Aorta (tissue), 5 donors: Measurements from ENCODE around the gene RSPO3. TPM values are rescaled to one million over a fixed set of nuclear protein-coding genes. Genes with fewer than 3 reads are reported as not detected.

Experiments
- ATAC-seq: fragments of 200-7000 bp; cut with Tn5 transposase; one replicate; pipeline ENCODE4 v1.9.1; 2022; ENCODE audit warnings: moderate library complexity; ENCODE audit not compliant: low FRiP score
- DNase-seq, 2 donors: peaks; one replicate each; pipeline ENCODE4 v3.0.0-alpha.2; 2020
- H3K27ac ChIP-seq, 2 donors: one replicate each; pipeline ENCODE4 v1.5.1; 2013; ENCODE audit warnings: low read length in 2 of 2, mild to moderate bottlenecking in 2 of 2, moderate library complexity in 2 of 2, control low read depth in 1 of 2, inconsistent platforms in 1 of 2, low read depth in 1 of 2
- H3K27me3 ChIP-seq, 2 donors: one replicate each; pipeline ENCODE4 v1.6.1; 2013; ENCODE audit warnings: control low read depth in 1 of 2, low read length in 1 of 2, mild to moderate bottlenecking in 1 of 2, moderate library complexity in 1 of 2; ENCODE audit not compliant: insufficient read depth in 2 of 2, control insufficient read depth in 1 of 2
- H3K36me3 ChIP-seq, 2 donors: one replicate each; pipeline ENCODE4 v1.6.1; 2013; ENCODE audit warnings: control low read depth in 1 of 2, low read length in 1 of 2, mild to moderate bottlenecking in 1 of 2; ENCODE audit not compliant: insufficient read depth in 2 of 2, control insufficient read depth in 1 of 2
- H3K4me1 ChIP-seq, 2 donors: one replicate each; pipeline ENCODE4 v1.6.1; 2013; ENCODE audit warnings: low read length in 2 of 2, control low read depth in 1 of 2, mild to moderate bottlenecking in 1 of 2, moderate library complexity in 1 of 2; ENCODE audit not compliant: insufficient read depth in 2 of 2, control insufficient read depth in 1 of 2
- H3K4me3 ChIP-seq, 2 donors: one replicate each; pipeline ENCODE4 v1.5.1; 2013; ENCODE audit warnings: low read length in 2 of 2, control low read depth in 1 of 2, mild to moderate bottlenecking in 1 of 2
- H3K9me3 ChIP-seq: one replicate; pipeline ENCODE4 v1.6.1; 2013; ENCODE audit warnings: mild to moderate bottlenecking, low read length; ENCODE audit not compliant: control insufficient read depth
- WGBS, 2 donors: extraction: QIAGEN DNeasy Blood & Tissue Kit; methylation state at CpG; one replicate each; pipeline ENCODE4 v1.1.7; 2013; 5-methylcytosine and 5-hydroxymethylcytosine counted together
- intact Hi-C, 2 donors: fragments of 100-400 bp; cut with DNase I; formaldehyde crosslinking; loops; one replicate each; pipeline versions ENCODE4 v1.14.2 to v1.15.0; 2022
- polyA plus RNA-seq, 2 donors: library from polyadenylated mRNA; stranded (reverse); fragments of 200-250 nt; gene quantifications; one replicate each; pipeline ENCODE4 v1.2.3, GENCODE V29; 2013
- total RNA-seq, 2 donors: library from RNA; stranded (reverse); fragmentation: NEBNext Ultra II Directional; extraction: Animal tissue kit (Norgen Biotek cat#: 25700); gene quantifications; one replicate each; pipeline ENCODE4 v1.2.1, GENCODE V29; 2021
- donor health status: healthy with polysubstance abuse.
- donor health status: Bipolar disorder and iron deficiency.
- donor health status: DM: no; HTN: no; CAD: no.
- donor health status: DM: no; HTN: no; CAD: no.
- donor health status: DM: yes; HTN: yes; CAD: no.

The RSPO3 gene
- total and polyA plus RNA-seq, 4 donors, result 0.38 to 12.5 (median 5.2) TPM; not detected in 1

DNA sequence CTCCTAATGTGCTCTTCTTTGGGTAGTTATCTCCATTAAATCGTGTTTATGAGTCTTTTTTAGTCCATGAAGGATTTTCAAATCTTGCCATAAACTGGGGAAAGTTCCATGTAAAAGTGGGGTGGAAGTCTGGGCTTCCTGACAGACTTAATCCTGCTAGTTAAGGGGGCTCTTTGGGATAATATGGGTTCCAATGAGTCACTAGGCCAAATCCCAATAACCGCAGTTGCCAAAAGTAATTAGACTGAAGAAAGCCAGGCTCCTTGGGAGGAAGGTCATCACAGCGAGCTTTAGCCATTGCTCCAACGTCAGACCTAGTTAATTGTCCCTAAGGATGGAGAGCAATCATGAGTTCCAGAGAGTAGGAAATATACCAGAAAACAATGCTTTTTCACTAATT, 10.8 kb downstream of the RSPO3 start:
- WGBS, 2 donors, result 74 to 89% methylated on average over 4 of the region's 4 CpGs
- no peaks in the 10 kb centered on the region for H3K9me3 ChIP-seq
- ATAC-seq (no peak), DNase-seq (no peak)
- H3K27ac ChIP-seq, result no peak overlapping the region
- H3K4me3 ChIP-seq, result no peak overlapping the region
- no peaks in the 10 kb centered on the region for H3K36me3 ChIP-seq
- H3K4me1 ChIP-seq, result no peaks in the 10 kb centered on the region
- H3K27me3 ChIP-seq, result no peaks in the 10 kb centered on the region
- intact Hi-C loops, result loop anchor here in 1 of 2 donors (10.0 kb wide), 1 partner anchor 324 kb away; no protein-coding TSS in a partner anchor

DNA sequence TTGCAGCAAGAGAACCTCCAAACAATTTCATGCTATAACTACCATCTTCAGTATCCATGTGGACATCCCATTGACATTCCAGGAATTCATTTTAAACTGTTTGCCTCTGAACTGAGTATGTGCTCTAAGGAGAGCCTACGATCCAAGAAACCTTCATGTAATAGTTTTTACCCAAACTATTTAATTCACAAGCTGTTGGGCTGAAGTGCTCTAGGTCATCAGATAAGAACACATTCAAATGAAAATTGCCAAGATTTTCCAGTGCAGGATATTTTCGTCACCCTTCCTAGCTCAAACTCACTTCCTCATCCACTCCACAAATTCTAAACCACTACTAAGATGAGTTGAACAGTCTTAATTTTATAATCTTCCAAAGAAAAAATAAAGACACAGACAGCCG, 12.8 kb downstream of the RSPO3 start:
- Histone ChIP-seq H3K36me3 (no peaks in the 10 kb centered on the region), H3K9me3 (no peaks in the 10 kb centered on the region), H3K4me3 (no peak overlapping the region), H3K4me1 (no peaks in the 10 kb centered on the region), H3K27ac (no peak overlapping the region), H3K27me3 (no peaks in the 10 kb centered on the region)
- no peak for DNase-seq
- ATAC-seq, result peak; percentile 45
- intact Hi-C loops, result no loop called here
- 16 to 27% methylated on average over 3 of the region's 3 CpGs for WGBS, 2 donors

DNA sequence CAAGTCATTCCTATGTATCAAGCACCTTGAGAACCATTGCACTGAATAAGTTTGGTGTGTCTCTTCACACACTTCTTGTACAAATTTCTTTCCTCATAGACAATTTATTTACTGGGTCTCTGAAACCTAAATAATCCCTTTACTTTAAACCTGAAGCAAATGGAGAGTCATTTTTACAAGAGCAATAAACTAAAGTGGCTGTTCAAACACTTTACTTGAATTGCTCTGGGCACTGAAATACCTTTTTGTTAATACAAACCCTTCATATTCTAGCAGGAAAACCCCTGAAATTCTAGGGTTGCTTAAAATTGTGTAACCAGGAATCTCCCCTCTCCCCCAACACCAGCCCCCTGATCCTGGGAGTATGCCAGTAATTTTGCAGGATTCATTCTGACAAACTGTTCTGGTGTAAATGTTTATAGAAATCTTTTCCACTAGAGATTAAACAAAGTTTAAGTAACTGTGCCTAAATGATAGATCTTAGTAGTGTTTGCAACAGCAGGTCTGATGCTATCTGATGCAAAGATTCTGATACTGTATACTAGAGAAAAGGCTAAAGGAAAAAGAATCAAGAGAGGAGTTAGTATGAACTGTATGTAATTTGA, 13.4 kb downstream of the RSPO3 start:
- H3K4me1 ChIP-seq, result no peaks in the 10 kb centered on the region
- H3K9me3 ChIP-seq, result no peaks in the 10 kb centered on the region
- no peak for DNase-seq
- ATAC-seq, result no peak
- H3K36me3 ChIP-seq, result no peaks in the 10 kb centered on the region
- H3K27me3 ChIP-seq, result no peaks in the 10 kb centered on the region
- intact Hi-C loops, result no loop called here
- H3K4me3 ChIP-seq, result no peak overlapping the region
- no peak overlapping the region for H3K27ac ChIP-seq

DNA sequence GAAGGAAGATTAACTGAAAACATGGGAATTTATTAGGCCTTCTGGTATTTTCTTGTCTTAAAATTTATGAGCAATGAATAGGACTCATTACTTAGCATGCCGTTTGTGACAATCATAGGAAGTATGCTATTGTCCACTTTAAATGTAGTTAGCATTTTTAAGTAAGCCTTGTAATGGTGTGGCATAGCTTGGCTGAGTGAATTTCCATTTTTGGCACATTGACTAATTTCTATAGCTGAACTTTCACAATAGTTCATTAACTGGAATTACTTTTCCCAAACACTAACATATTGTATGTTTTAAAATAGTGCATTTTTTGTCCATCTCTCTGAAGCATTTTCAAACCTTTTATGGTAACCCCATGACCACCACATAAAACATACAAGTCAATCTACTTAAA, 15.7 kb downstream of the RSPO3 start:
- Histone ChIP-seq H3K4me1 (no peaks in the 10 kb centered on the region), H3K36me3 (no peaks in the 10 kb centered on the region), H3K27ac (no peak overlapping the region), H3K9me3 (no peaks in the 10 kb centered on the region), H3K4me3 (no peak overlapping the region), H3K27me3 (no peaks in the 10 kb centered on the region)
- DNase-seq, result no peak
- 72 to 77% methylated on average over 1 of the region's 1 CpG for WGBS, 2 donors
- ATAC-seq, result no peak
- intact Hi-C loops, result no loop called here

- ATAC-seq (no peak), DNase-seq (no peak)
- Histone ChIP-seq H3K9me3 (no peaks in the 10 kb centered on the region), H3K36me3 (no peaks in the 10 kb centered on the region), H3K27ac (no peak overlapping the region), H3K4me1 (no peaks in the 10 kb centered on the region), H3K4me3 (no peak overlapping the region), H3K27me3 (no peaks in the 10 kb centered on the region)
- WGBS, 2 donors, result 69 to 72% methylated on average over 4 of the region's 4 CpGs
- intact Hi-C loops, result no loop called here
Measured at GRCh38 chr6:127136786-127137185, 18.3 kb downstream of the RSPO3 start.

- intact Hi-C loops, result no loop called here
- 5% methylated on average over 5 of the region's 5 CpGs for WGBS, 2 donors
- Histone ChIP-seq H3K4me1 (no peaks in the 10 kb centered on the region), H3K4me3 (no peak overlapping the region), H3K27me3 (peaks cover 0 to 1% of the 10 kb centered on the region in 2 donors), H3K36me3 (no peaks in the 10 kb centered on the region), H3K9me3 (no peaks in the 10 kb centered on the region), H3K27ac (no peak overlapping the region)
- no peak for ATAC-seq
- DNase-seq, result no peak
Measured at GRCh38 chr6:127146932-127147331, 28.5 kb downstream of the RSPO3 start.

- Histone ChIP-seq H3K27me3 (peaks cover 0 to 1% of the 10 kb centered on the region in 2 donors), H3K9me3 (no peaks in the 10 kb centered on the region), H3K27ac (no peak overlapping the region), H3K4me1 (no peaks in the 10 kb centered on the region), H3K36me3 (no peaks in the 10 kb centered on the region), H3K4me3 (no peak overlapping the region)
- WGBS, 2 donors, result 36 to 48% methylated on average over 2 of the region's 2 CpGs
- no peak for ATAC-seq
- intact Hi-C loops, result no loop called here
- no peak for DNase-seq
Measured at GRCh38 chr6:127147534-127147933, 29.1 kb downstream of the RSPO3 start.

DNA sequence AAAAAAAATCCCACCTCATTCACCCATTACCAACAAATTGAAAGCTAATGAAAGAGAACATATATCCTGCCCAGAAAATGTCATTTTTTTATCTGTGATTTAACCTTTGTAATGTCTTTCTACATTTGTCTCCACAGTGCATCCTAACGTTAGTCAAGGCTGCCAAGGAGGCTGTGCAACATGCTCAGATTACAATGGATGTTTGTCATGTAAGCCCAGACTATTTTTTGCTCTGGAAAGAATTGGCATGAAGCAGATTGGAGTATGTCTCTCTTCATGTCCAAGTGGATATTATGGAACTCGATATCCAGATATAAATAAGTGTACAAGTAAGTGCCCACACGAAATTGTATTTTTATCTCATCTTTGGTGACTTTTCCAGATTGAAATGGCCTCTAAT, 30.0 kb downstream of the RSPO3 start:
- H3K4me3 ChIP-seq, result no peak overlapping the region
- H3K4me1 ChIP-seq, result no peaks in the 10 kb centered on the region
- intact Hi-C loops, result no loop called here
- peaks cover 0 to 1% of the 10 kb centered on the region in 2 donors for H3K27me3 ChIP-seq
- no peak for ATAC-seq
- H3K9me3 ChIP-seq, result no peaks in the 10 kb centered on the region
- WGBS, 2 donors, result 11 to 14% methylated on average over 3 of the region's 3 CpGs
- DNase-seq, result no peak
- H3K27ac ChIP-seq, result no peak overlapping the region
- H3K36me3 ChIP-seq, result no peaks in the 10 kb centered on the region

DNA sequence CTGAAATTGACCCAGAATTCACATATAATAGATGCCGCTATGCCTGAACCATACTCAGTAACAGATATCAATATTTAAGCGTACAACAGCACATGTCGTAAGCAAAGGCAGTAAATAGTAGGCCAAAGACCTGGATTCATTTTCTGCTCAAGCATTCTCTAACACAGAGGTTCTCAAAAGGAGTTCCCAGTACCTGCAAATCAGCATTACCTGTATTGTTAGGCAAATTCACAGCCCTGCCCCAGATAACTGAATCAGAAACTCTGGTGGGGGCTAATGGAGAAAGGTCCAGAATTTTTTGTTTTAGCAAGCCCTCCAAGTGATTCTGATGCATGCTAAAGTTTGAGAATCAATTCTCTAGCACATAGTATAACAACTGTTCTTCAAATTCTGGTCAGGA, 36.0 kb downstream of the RSPO3 start:
- Histone ChIP-seq H3K27ac (no peak overlapping the region), H3K36me3 (no peaks in the 10 kb centered on the region), H3K4me3 (no peak overlapping the region), H3K4me1 (no peaks in the 10 kb centered on the region), H3K27me3 (no peaks in the 10 kb centered on the region), H3K9me3 (no peaks in the 10 kb centered on the region)
- WGBS, 2 donors, result 95 to 97% methylated on average over 3 of the region's 3 CpGs
- intact Hi-C loops, result no loop called here
- ATAC-seq (no peak), DNase-seq (no peak)
